Body of pancreas (tissue), 4 donors: ENCODE data around the gene MRAP.

Experiments
- POLR2A ChIP-seq, 3 donors: fragments of 450-650 bp; IDR thresholded peaks; one replicate each; pipeline ENCODE4 v1.6.1; 2016; ENCODE audit warnings: antibody characterized with exemption in 3 of 3, mild to moderate bottlenecking in 2 of 3
- TF ChIP-seq, protein P1 (sequence below), 7 experiments: fragments of 450-650 bp in 4 of 7; fragments of 200-600 bp in 3 of 7; sonication (generic) in 3 of 7; IDR thresholded peaks; one replicate each; pipeline ENCODE4 v1.5.1; 2016 to 2019; ENCODE audit warnings: antibody characterized with exemption in 7 of 7

DNA sequence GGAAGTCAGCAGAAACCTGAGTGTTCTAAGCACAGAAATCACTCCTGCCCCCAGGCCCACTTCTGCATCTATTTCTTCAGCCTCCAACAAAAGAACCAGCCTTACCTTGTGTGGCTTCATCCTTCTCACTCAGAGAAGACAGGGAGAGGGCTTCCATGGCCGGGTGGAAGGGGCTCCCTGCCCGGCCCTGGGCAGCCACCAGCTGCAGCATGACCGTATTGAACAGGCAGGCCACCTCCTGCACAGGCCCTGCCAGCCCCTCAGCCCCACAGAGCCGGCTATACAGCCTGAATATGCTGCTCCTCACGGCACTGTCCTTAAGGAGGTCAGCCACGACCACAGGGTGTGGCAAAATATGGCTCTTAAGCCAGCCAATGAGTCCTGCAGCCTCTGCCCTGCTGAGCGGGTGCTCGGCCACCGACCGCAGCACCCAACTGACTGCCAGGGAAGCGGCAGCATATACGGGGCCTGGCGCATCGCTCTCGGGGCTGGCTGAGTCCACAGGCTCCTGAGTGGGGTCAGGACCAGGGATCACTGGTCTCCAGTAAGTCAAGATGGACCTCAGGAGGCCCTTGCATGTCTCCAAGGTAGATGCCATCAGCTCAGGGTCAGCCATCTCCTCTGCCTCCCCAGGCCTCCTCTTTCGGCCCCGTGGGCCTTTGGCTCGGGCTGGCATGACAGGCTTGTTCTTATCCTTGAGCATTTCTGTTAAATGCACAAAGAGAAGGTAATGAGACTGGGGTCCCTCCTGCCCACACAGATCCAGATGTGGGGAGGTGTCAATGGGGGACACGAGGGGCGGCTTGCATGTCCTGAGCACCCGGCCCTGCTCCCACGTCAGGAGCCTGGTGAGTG is 17.9 kb downstream of the MRAP start:
- TF ChIP-seq, protein P1, sequence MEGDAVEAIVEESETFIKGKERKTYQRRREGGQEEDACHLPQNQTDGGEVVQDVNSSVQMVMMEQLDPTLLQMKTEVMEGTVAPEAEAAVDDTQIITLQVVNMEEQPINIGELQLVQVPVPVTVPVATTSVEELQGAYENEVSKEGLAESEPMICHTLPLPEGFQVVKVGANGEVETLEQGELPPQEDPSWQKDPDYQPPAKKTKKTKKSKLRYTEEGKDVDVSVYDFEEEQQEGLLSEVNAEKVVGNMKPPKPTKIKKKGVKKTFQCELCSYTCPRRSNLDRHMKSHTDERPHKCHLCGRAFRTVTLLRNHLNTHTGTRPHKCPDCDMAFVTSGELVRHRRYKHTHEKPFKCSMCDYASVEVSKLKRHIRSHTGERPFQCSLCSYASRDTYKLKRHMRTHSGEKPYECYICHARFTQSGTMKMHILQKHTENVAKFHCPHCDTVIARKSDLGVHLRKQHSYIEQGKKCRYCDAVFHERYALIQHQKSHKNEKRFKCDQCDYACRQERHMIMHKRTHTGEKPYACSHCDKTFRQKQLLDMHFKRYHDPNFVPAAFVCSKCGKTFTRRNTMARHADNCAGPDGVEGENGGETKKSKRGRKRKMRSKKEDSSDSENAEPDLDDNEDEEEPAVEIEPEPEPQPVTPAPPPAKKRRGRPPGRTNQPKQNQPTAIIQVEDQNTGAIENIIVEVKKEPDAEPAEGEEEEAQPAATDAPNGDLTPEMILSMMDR (IDR thresholded peaks at IDR 0.05): no peak
- TF ChIP-seq POLR2A (IDR thresholded peaks at IDR 0.05): no peak
